Thyroid gland (tissue), 4 donors: ENCODE results near the gene SOX12. TPM values are rescaled to one million over a fixed set of nuclear protein-coding genes. Genes with fewer than 3 reads are reported as not detected.
A peak's percentile ranks its signal among the peaks of the same experiment; 100 is the strongest.

Experiments
- DNase-seq, 2 donors: peaks; one replicate each; pipeline ENCODE4 v3.0.0-alpha.2; 2019
- H3K27ac ChIP-seq, 3 donors: fragments of 200-600 bp; sonication (generic); 1 replicate in 2 of 3; 2 replicates in 1 of 3; pipeline ENCODE4 v1.5.1; 2016 to 2019; ENCODE audit warnings: mild to moderate bottlenecking in 1 of 3, moderate library complexity in 1 of 3
- H3K27me3 ChIP-seq: fragments of 200-600 bp; sonication (generic); one replicate; pipeline ENCODE4 v1.5.1; 2019
- H3K36me3 ChIP-seq, 2 donors: fragments of 200-600 bp; sonication (generic); one replicate each; pipeline ENCODE4 v1.5.1; 2016 to 2019
- H3K4me1 ChIP-seq, 2 donors: fragments of 200-600 bp; sonication (generic); one replicate each; pipeline ENCODE4 v1.5.1; 2017 to 2019
- H3K4me3 ChIP-seq, 3 donors: fragments of 200-600 bp; sonication (generic); replicated peaks in 1 of 3; 1 replicate in 2 of 3; 2 replicates in 1 of 3; pipeline ENCODE4 v1.5.1; 2016; ENCODE audit warnings: mild to moderate bottlenecking in 1 of 3
- H3K9me3 ChIP-seq: fragments of 200-600 bp; sonication (generic); one replicate; pipeline ENCODE4 v1.5.1; 2017
- POLR2A ChIP-seq, 2 donors: fragments of 450-650 bp; IDR thresholded peaks; one replicate each; pipeline ENCODE4 v1.6.1; 2017; ENCODE audit warnings: antibody characterized with exemption in 2 of 2, mild to moderate bottlenecking in 2 of 2, moderate library complexity in 1 of 2
- WGBS, 2 donors: methylation state at CpG; one replicate each; pipeline ENCODE4 v1.1.5; 2017; 5-methylcytosine and 5-hydroxymethylcytosine counted together
- intact Hi-C: fragments of 100-400 bp; cut with DNase I; formaldehyde crosslinking; loops from one replicate; pipeline ENCODE4 v1.15.1; 2023
- total RNA-seq, 4 donors: library from RNA; depleted of rRNA; stranded (reverse); fragments of >200 nt; gene quantifications; one replicate each; pipeline ENCODE4 v1.2.3, GENCODE V29; 2016
- TF ChIP-seq, protein P1 (sequence below), 6 experiments: fragments of 200-600 bp in 3 of 6; fragments of 450-650 bp in 3 of 6; sonication (generic) in 3 of 6; IDR thresholded peaks; one replicate each; pipeline ENCODE4 v1.5.1; 2016 to 2019; ENCODE audit warnings: antibody characterized with exemption in 6 of 6, mild to moderate bottlenecking in 2 of 6, inconsistent platforms in 1 of 6, moderate library complexity in 1 of 6

The SOX12 gene
- total RNA-seq, 4 donors from 2014 or later: 7.1 to 12.9 (median 9.0) TPM

DNA sequence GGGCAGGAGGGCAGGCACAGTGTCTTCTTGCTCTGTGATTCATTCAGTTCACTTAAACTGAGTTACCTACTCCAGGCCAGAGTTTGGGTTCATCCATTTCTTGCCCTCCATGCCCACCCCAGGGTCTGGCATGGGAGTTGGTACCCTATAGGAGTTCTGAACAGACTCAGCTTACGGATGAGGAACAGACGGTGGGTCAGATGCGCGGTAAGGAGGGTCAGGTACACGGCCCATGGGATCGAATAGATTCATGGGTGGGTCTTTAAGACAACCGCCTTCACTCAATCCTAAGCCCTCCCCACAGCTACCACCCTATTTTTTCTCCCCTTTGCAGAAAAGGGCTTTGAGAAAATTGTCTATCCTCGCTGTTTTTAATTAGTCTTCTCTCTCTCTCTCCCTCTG lies 42.1 kb downstream of the SOX12 start:
- DNase-seq: no peak
- TF ChIP-seq, protein P1, sequence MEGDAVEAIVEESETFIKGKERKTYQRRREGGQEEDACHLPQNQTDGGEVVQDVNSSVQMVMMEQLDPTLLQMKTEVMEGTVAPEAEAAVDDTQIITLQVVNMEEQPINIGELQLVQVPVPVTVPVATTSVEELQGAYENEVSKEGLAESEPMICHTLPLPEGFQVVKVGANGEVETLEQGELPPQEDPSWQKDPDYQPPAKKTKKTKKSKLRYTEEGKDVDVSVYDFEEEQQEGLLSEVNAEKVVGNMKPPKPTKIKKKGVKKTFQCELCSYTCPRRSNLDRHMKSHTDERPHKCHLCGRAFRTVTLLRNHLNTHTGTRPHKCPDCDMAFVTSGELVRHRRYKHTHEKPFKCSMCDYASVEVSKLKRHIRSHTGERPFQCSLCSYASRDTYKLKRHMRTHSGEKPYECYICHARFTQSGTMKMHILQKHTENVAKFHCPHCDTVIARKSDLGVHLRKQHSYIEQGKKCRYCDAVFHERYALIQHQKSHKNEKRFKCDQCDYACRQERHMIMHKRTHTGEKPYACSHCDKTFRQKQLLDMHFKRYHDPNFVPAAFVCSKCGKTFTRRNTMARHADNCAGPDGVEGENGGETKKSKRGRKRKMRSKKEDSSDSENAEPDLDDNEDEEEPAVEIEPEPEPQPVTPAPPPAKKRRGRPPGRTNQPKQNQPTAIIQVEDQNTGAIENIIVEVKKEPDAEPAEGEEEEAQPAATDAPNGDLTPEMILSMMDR (IDR thresholded peaks at IDR 0.05): no peak
- TF ChIP-seq POLR2A (IDR thresholded peaks at IDR 0.05): no peak
- WGBS, 2 donors: 85 to 97% methylated on average over 8 of the region's 8 CpGs

DNA sequence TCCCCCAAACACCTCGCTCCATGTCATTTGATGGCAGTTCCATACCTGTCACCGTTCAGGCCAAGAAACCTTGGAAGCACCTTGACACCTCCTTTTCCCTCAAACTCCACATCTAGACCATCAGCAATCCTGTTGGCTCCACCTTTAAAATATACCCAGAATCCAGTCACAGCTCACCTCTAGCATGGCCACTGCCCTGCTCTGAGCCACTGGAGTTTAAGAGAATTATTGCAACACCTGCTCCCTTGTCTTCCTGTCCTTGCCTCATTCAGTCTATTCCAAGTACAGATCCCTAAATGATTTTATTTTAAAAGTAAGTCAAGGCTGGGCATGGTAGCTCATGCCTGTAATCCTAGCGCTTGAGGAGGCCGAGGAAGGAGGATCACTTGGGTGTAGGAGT lies 43.6 kb downstream of the SOX12 start:
- 97% methylated on average over 4 of the region's 4 CpGs for WGBS, 2 donors

More for the DNA sequence above, 42.1 kb downstream of the SOX12 start:
- no peaks in the 10 kb centered on the region for H3K36me3 ChIP-seq
- no peak overlapping the region for H3K4me3 ChIP-seq
- no peaks in the 10 kb centered on the region for H3K9me3 ChIP-seq
- H3K27me3 ChIP-seq: no peaks in the 10 kb centered on the region
- intact Hi-C loops: loop anchor here (10.0 kb wide), 1 partner anchor 367 kb away; no protein-coding TSS in a partner anchor
- peaks cover 30 to 41% of the 10 kb centered on the region in 2 donors for H3K4me1 ChIP-seq
- peak overlapping the region in 2 of 3 donors; percentile 30 to 76 for H3K27ac ChIP-seq

DNA sequence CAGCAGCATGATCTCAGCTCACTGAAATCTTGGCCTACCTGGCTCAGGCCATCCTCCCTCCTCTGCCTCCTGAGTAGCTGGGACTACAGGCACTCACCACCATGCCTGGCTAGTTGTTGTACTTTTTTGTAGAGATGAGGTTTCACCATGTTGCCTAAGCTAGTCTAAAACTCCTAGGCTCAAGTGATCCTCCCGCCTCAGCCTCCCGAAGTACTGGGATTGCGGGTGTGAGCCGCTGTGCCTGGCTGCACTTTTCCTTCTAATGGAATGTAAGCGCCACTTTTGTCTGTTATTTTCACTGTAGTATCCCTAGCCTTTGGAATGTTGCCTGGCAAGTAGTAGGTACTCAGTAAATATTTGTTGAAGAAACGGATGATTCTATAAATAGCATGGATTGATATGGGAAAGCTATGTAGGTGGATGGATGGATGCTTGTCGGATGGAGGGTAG lies 44.8 kb downstream of the SOX12 start:
- intact Hi-C loops: no loop called here
- H3K27me3 ChIP-seq: no peaks in the 10 kb centered on the region
- DNase-seq: peak in 1 of 2 donors; percentile 41
- H3K9me3 ChIP-seq: no peaks in the 10 kb centered on the region
- H3K27ac ChIP-seq: no peak overlapping the region
- peaks cover 27 to 46% of the 10 kb centered on the region in 2 donors for H3K4me1 ChIP-seq
- 58 to 76% methylated on average over 7 of the region's 7 CpGs for WGBS, 2 donors
- no peaks in the 10 kb centered on the region for H3K36me3 ChIP-seq
- H3K4me3 ChIP-seq: no peak overlapping the region
- no peak for TF ChIP-seq POLR2A (IDR thresholded peaks at IDR 0.05)
- TF ChIP-seq, protein P1 (IDR thresholded peaks at IDR 0.05): no peak

More for the DNA sequence above, 43.6 kb downstream of the SOX12 start:
- TF ChIP-seq, protein P1 (IDR thresholded peaks at IDR 0.05): no peak
- TF ChIP-seq POLR2A (IDR thresholded peaks at IDR 0.05): no peak
- no peak for DNase-seq
- H3K36me3 ChIP-seq: no peaks in the 10 kb centered on the region
- no peak overlapping the region for H3K27ac ChIP-seq
- no peaks in the 10 kb centered on the region for H3K9me3 ChIP-seq
- H3K27me3 ChIP-seq: no peaks in the 10 kb centered on the region
- intact Hi-C loops: loop anchor here (10.0 kb wide), 1 partner anchor 366 kb away; no protein-coding TSS in a partner anchor
- peaks cover 27 to 50% of the 10 kb centered on the region in 2 donors for H3K4me1 ChIP-seq
- no peak overlapping the region for H3K4me3 ChIP-seq

DNA sequence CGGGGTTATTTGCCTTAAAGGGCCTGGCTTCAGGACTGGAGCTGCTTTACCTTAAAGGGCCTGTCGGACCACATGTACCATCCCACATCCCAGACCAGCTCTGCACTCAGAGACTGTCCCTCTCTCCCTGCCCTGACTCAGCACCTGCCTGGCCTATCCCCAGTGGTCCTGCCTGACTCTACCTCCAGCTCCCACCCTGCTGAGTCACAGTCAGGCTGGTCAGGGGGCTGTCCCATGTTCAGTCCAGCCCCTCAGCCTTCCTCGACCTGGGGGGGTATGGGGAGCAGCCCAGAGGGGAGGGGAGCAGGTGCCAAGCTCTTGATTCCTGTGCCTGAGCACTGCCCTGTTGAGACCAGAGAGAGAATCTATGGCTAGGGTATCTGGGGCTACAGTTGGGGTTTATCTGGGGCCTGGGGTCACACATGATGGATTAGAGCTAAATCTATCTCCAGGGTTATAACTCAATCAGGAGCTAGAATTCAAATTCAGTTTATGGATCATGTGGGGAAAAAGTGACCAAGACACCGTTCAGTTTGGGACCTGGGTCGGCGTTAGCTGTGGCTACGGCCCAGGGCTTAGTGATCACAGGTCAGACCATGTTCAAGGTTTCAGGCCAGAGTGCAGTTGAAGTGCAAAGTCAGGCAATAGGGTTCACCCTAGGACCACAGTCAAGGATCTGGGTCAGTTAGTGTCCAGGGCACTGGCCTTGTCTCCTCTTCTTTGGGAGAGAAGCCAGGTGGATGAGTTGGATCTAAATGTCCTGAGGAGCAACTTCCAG lies 45.8 kb downstream of the SOX12 start:
- peaks cover 27 to 37% of the 10 kb centered on the region in 2 donors for H3K4me1 ChIP-seq
- DNase-seq: no peak
- WGBS, 2 donors: 77 to 86% methylated on average over 6 to 7 of the region's 7 CpGs
- intact Hi-C loops: no loop called here
- H3K27ac ChIP-seq: peak overlapping the region; percentile 54 to 79 (median 71)
- H3K9me3 ChIP-seq: no peaks in the 10 kb centered on the region
- H3K36me3 ChIP-seq: no peaks in the 10 kb centered on the region
- no peaks in the 10 kb centered on the region for H3K27me3 ChIP-seq
- H3K4me3 ChIP-seq: no peak overlapping the region
- TF ChIP-seq, protein P1 (IDR thresholded peaks at IDR 0.05): no peak
- TF ChIP-seq POLR2A (IDR thresholded peaks at IDR 0.05): no peak
